ENCODE measurements around the gene SLC30A7. TPM values are rescaled to one million over a fixed set of nuclear protein-coding genes. Genes with fewer than 3 reads are reported as not detected.

The SLC30A7 gene
- total RNA-seq, 2 experiments from 2014 or later, result 21.6 to 21.7 TPM

GRCh38 chr1:100936194-100936967, 40.5 kb downstream of the SLC30A7 start:
- no peak for DNase-seq
- intact Hi-C loops (cut with DNase I, micrococcal nuclease), result no loop called here
- Mint-ChIP-seq H3K36me3 (ENCODE audit: low read depth) (peaks cover 89% of the 10 kb centered on the region), H3K4me1 (ENCODE audit: low read depth) (peaks cover 77% of the 10 kb centered on the region), H3K4me3 (no peak overlapping the region), H3K9me3 (peaks cover 11% of the 10 kb centered on the region), H3K27ac (peak overlapping the region; percentile 54), H3K27me3 (no peaks in the 10 kb centered on the region)
- no peak overlapping the region for H3K27ac ChIP-seq (ENCODE audit: low read depth in 1 of 2, low read length in 2 of 2)
- ATAC-seq (ENCODE audit: poor library complexity), result no peak
- H3K4me3 ChIP-seq (ENCODE audit: low read length), result no peak overlapping the region
- H3K9me3 ChIP-seq (ENCODE audit: control insufficient read depth in 1 of 2, insufficient read depth in 1 of 2, low read length in 2 of 2), result peaks cover 7 to 11% of the 10 kb centered on the region in 2 experiments
- ChIA-PET CTCF (interaction anchor here (1.5 kb wide), 1 partner anchor 67 kb away, joined by 3 read pairs; no protein-coding TSS in a partner anchor), POLR2A (interaction anchor here (1.0 kb wide), 1 partner anchor 176 kb away, joined by 3 read pairs; no protein-coding TSS in a partner anchor)
- H3K27me3 ChIP-seq (ENCODE audit: control insufficient read depth in 1 of 2, insufficient read depth in 2 of 2, low read length in 2 of 2), result no peaks in the 10 kb centered on the region
- peaks cover 5% of the 10 kb centered on the region for H3K4me1 ChIP-seq (ENCODE audit: insufficient read depth, low read length)
- peaks cover 31% of the 10 kb centered on the region for H3K36me3 ChIP-seq (ENCODE audit: insufficient read depth, low read length)
- TF ChIP-seq CTCF (IDR thresholded peaks at IDR 0.05), result no peak

GRCh38 chr1:100941098-100941527, 45.2 kb downstream of the SLC30A7 start:
- DNase-seq, result no peak
- Mint-ChIP-seq H3K27ac (peak overlapping the region; percentile 90), H3K9me3 (peaks cover 7% of the 10 kb centered on the region), H3K4me1 (ENCODE audit: low read depth) (peaks cover 66% of the 10 kb centered on the region), H3K36me3 (ENCODE audit: low read depth) (peaks cover 89% of the 10 kb centered on the region), H3K4me3 (no peak overlapping the region), H3K27me3 (no peaks in the 10 kb centered on the region)
- peaks cover 6 to 8% of the 10 kb centered on the region in 2 experiments for H3K9me3 ChIP-seq (ENCODE audit: control insufficient read depth in 1 of 2, insufficient read depth in 1 of 2, low read length in 2 of 2)
- ChIA-PET CTCF (no interaction called here), POLR2A (interaction anchor here (0.6 to 3.6 kb wide), 10 partner anchors 9 to 368 kb away, joined by 3 to 34 read pairs (median 3); no protein-coding TSS in a partner anchor)
- ATAC-seq (ENCODE audit: poor library complexity), result no peak
- no peaks in the 10 kb centered on the region for H3K27me3 ChIP-seq (ENCODE audit: control insufficient read depth in 1 of 2, insufficient read depth in 2 of 2, low read length in 2 of 2)
- no peak overlapping the region for H3K27ac ChIP-seq (ENCODE audit: low read depth in 1 of 2, low read length in 2 of 2)
- peaks cover 11% of the 10 kb centered on the region for H3K4me1 ChIP-seq (ENCODE audit: insufficient read depth, low read length)
- intact Hi-C loops (cut with DNase I, micrococcal nuclease), result no loop called here
- H3K36me3 ChIP-seq (ENCODE audit: insufficient read depth, low read length), result peaks cover 31% of the 10 kb centered on the region
- TF ChIP-seq CTCF (IDR thresholded peaks at IDR 0.05), result no peak
- no peak overlapping the region for H3K4me3 ChIP-seq (ENCODE audit: low read length)

- Histone ChIP-seq H3K27ac (ENCODE audit: low read depth in 1 of 2, low read length in 2 of 2) (no peak overlapping the region), H3K9me3 (ENCODE audit: control insufficient read depth in 1 of 2, insufficient read depth in 1 of 2, low read length in 2 of 2) (peaks cover 6 to 13% of the 10 kb centered on the region in 2 experiments), H3K4me3 (ENCODE audit: low read length) (no peak overlapping the region), H3K4me1 (ENCODE audit: insufficient read depth, low read length) (peaks cover 11% of the 10 kb centered on the region), H3K27me3 (ENCODE audit: control insufficient read depth in 1 of 2, insufficient read depth in 2 of 2, low read length in 2 of 2) (no peaks in the 10 kb centered on the region), H3K36me3 (ENCODE audit: insufficient read depth, low read length) (peaks cover 32% of the 10 kb centered on the region)
- Mint-ChIP-seq H3K36me3 (ENCODE audit: low read depth) (peaks cover 89% of the 10 kb centered on the region), H3K9me3 (peaks cover 7% of the 10 kb centered on the region), H3K27ac (peak overlapping the region; percentile 90), H3K27me3 (no peaks in the 10 kb centered on the region), H3K4me1 (ENCODE audit: low read depth) (peaks cover 63% of the 10 kb centered on the region), H3K4me3 (peak overlapping the region; percentile 79)
- POLR2A ChIA-PET, result interaction anchor here (0.8 to 3.6 kb wide), 11 partner anchors 8 to 367 kb away, joined by 3 to 34 read pairs (median 4); partner anchors contain the start of gene S1PR1
- CTCF ChIA-PET, result interaction anchor here (0.9 to 1.1 kb wide), 2 partner anchors 12 to 17 kb away, joined by 3 to 4 read pairs; no protein-coding TSS in a partner anchor
- no peak for TF ChIP-seq CTCF (IDR thresholded peaks at IDR 0.05)
- intact Hi-C loops (cut with DNase I, micrococcal nuclease), result no loop called here
- ATAC-seq (ENCODE audit: poor library complexity) (peak; percentile 71), DNase-seq (peak in 1 of 14 experiments; percentile 25)
These were observed 45.8 kb downstream of the SLC30A7 start for GRCh38 chr1:100941580-100942216.

Data from CD4-positive, alpha-beta T cell (primary cell).